ENCODE results near the gene TUBB1.

- no peak for TF ChIP-seq ZNF239 (tag by site-specific recombination; IDR thresholded peaks at IDR 0.05)
- TF ChIP-seq CTCF (tag by site-specific recombination; IDR thresholded peaks at IDR 0.05): no peak
- TF ChIP-seq, protein P1, sequence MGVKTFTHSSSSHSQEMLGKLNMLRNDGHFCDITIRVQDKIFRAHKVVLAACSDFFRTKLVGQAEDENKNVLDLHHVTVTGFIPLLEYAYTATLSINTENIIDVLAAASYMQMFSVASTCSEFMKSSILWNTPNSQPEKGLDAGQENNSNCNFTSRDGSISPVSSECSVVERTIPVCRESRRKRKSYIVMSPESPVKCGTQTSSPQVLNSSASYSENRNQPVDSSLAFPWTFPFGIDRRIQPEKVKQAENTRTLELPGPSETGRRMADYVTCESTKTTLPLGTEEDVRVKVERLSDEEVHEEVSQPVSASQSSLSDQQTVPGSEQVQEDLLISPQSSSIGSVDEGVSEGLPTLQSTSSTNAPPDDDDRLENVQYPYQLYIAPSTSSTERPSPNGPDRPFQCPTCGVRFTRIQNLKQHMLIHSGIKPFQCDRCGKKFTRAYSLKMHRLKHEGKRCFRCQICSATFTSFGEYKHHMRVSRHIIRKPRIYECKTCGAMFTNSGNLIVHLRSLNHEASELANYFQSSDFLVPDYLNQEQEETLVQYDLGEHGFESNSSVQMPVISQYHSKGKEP (tag by site-specific recombination; IDR thresholded peaks at IDR 0.05): no peak
- no peak for TF ChIP-seq ZNF747 (tag by site-specific recombination; IDR thresholded peaks at IDR 0.05)
Observed at GRCh38 chr20:59016795-59017492, 2.3 kb upstream of the TUBB1 start.
